ACC112 (cell line): ENCODE results near the gene CCDC51.

Source experiments
- H2AFZ ChIP-seq: fragments of 200-600 bp; sonication (generic); one replicate; pipeline ENCODE4 v1.6.0; 2017; ENCODE audit warnings: antibody characterized with exemption, low read length; ENCODE audit not compliant: unreplicated experiment
- H3K27ac ChIP-seq: fragments of 200-600 bp; sonication (generic); 2 replicates; pipeline ENCODE4 v1.5.1; 2014; ENCODE audit warnings: low read depth, mild to moderate bottlenecking, antibody characterized with exemption, low read length, moderate library complexity
- H3K27me3 ChIP-seq: fragments of 200-600 bp; sonication (generic); 2 replicates; pipeline ENCODE4 v1.6.1; 2014; ENCODE audit warnings: mild to moderate bottlenecking, antibody characterized with exemption, low read length, moderate library complexity, mixed read lengths; ENCODE audit not compliant: insufficient read depth
- H3K36me3 ChIP-seq: fragments of 200-600 bp; sonication (generic); 2 replicates; pipeline ENCODE4 v1.6.1; 2016; ENCODE audit warnings: mild to moderate bottlenecking, antibody characterized with exemption, low read length, moderate library complexity, mixed read lengths; ENCODE audit not compliant: insufficient read depth
- H3K4me1 ChIP-seq: fragments of 200-600 bp; sonication (generic); one replicate; pipeline ENCODE4 v1.6.1; 2016; ENCODE audit warnings: low read length, mixed read lengths; ENCODE audit not compliant: insufficient read depth, unreplicated experiment, control insufficient read depth
- H3K4me3 ChIP-seq: fragments of 200-600 bp; sonication (generic); 2 replicates; pipeline ENCODE4 v1.5.1; 2014; ENCODE audit warnings: mild to moderate bottlenecking, low read depth, low read length
- H3K79me2 ChIP-seq: fragments of 200-600 bp; sonication (generic); one replicate; pipeline ENCODE4 v1.6.0; 2016; ENCODE audit warnings: low read length; ENCODE audit not compliant: control insufficient read depth, unreplicated experiment, insufficient read depth

CCDC51 gene

DNA sequence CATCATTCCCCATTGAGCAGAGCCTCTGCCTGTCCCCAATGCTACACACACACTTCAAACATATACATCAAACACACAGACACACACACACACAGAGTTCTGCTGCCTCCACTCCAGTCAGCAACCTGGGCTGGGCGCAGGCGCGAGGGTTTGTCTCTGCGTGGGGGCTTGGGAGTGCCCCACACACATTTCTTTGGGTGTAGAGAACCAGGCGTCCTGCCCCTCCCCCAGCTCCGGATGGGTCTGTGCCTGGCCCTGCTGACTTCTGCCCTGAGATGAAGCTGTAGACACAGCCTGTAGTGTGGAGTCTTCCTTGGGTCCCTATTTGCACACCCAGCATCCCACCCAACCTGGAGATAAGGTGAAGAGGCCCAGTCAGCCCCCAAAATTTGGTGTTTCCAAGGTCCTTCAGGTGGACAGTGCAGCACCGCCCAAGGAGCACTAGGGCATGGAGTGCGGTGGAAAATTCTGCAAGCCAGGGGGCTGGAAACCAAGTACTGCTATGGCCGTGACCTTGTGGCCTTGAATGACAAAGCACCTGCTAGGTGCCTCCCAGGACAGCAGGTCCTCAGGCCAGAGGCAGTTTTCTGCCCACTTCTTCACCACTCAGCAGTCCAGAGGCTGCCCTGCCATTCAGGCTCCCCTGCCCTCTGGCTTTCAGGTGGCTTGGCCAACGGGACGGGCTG is 41.1 kb downstream of the CCDC51 start:
- H2AFZ ChIP-seq = no peak overlapping the region
- H3K79me2 ChIP-seq = no peaks in the 10 kb centered on the region
- H3K4me1 ChIP-seq = peaks cover 16% of the 10 kb centered on the region
- no peak overlapping the region for H3K4me3 ChIP-seq
- no peak overlapping the region for H3K27ac ChIP-seq
- no peaks in the 10 kb centered on the region for H3K36me3 ChIP-seq
- peaks cover 5% of the 10 kb centered on the region; the same call in 1 of the 2 replicates for H3K27me3 ChIP-seq

DNA sequence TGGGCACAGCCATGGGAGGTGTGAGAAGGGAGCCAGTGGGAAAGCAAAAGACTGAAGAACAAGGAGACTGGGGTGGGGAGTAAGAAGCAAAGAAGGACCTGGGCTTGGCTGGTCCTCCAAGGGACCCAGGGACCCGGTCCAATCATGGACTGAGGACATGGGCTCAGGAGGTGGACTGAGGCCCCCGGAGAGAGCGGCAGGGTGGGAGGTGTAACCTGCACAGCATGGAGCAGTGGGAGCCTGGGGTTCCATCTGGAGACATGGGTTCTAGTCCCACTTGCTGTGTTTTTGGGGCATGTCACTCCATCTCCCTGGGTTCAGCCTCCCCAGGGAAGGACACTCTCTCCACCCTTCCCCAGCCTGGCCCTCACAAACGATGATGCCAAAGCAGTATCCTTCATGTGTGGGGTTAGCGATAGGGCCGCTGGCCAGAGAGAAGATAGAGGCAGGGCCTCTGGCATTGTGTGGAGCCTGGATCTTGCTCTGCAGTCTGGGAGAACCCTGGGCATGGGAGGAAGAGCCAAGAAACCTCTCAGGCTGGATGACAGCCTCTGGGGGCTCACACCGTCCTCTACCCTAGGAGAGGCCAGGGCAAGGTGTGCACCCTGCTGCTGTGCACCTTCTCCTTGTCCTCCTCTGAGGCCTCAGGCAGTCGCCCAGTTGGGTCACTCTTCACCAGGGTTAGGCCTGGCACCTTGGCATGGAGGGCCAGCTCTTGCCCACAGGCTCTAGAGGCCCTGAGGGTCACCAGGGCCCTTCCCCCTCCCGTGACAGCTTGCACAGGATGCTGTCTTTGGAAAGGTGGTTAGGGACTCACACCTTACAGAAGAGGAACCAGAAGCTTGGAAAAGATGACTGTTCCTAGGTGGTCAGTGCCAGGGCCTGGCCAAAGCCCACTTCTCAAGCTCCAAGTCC is 41.9 kb downstream of the CCDC51 start:
- Histone ChIP-seq H3K36me3 (no peaks in the 10 kb centered on the region), H3K4me3 (no peak overlapping the region), H3K79me2 (no peaks in the 10 kb centered on the region), H3K27ac (no peak overlapping the region), H2AFZ (no peak overlapping the region), H3K4me1 (peaks cover 16% of the 10 kb centered on the region), H3K27me3 (peaks cover 5% of the 10 kb centered on the region; the same call in 1 of the 2 replicates)

- H3K27ac ChIP-seq = no peak overlapping the region
- no peaks in the 10 kb centered on the region for H3K36me3 ChIP-seq
- peaks cover 5% of the 10 kb centered on the region; the same call in 1 of the 2 replicates for H3K27me3 ChIP-seq
- H3K4me1 ChIP-seq = no peaks in the 10 kb centered on the region
- H2AFZ ChIP-seq = no peak overlapping the region
- no peaks in the 10 kb centered on the region for H3K79me2 ChIP-seq
- H3K4me3 ChIP-seq = no peak overlapping the region
These were observed 44.2 kb downstream of the CCDC51 start for GRCh38 chr3:48395714-48396113.

GRCh38 chr3:48394391-48394790 is 45.5 kb downstream of the CCDC51 start:
- Histone ChIP-seq H3K27ac (no peak overlapping the region), H2AFZ (no peak overlapping the region), H3K36me3 (no peaks in the 10 kb centered on the region), H3K79me2 (no peaks in the 10 kb centered on the region), H3K27me3 (peaks cover 5% of the 10 kb centered on the region; the same call in 1 of the 2 replicates), H3K4me3 (no peak overlapping the region), H3K4me1 (no peaks in the 10 kb centered on the region)

GRCh38 chr3:48388966-48389365 is 51.0 kb downstream of the CCDC51 start:
- no peak overlapping the region for H3K4me3 ChIP-seq
- H3K36me3 ChIP-seq = no peaks in the 10 kb centered on the region
- no peaks in the 10 kb centered on the region for H3K79me2 ChIP-seq
- H3K27me3 ChIP-seq = peaks cover 25% of the 10 kb centered on the region
- H3K27ac ChIP-seq = no peak overlapping the region
- no peaks in the 10 kb centered on the region for H3K4me1 ChIP-seq
- H2AFZ ChIP-seq = no peak overlapping the region

- H3K4me1 ChIP-seq = no peaks in the 10 kb centered on the region
- H3K36me3 ChIP-seq = no peaks in the 10 kb centered on the region
- H3K27ac ChIP-seq = no peak overlapping the region
- no peak overlapping the region for H2AFZ ChIP-seq
- H3K27me3 ChIP-seq = peaks cover 38% of the 10 kb centered on the region
- no peaks in the 10 kb centered on the region for H3K79me2 ChIP-seq
- no peak overlapping the region for H3K4me3 ChIP-seq
These were observed 52.3 kb downstream of the CCDC51 start for GRCh38 chr3:48387634-48388033.
